GM19452 (cell line): ENCODE results near the gene CSH2.
A peak's percentile ranks its signal among the peaks of the same experiment; 100 is the strongest.
"Not testable (repeated sequence)": the region's sequence is repeated elsewhere in the genome, so short reads cannot be mapped to it uniquely, and the experiment has no call there.

Experiments
- ATAC-seq: cut with Tn5 transposase; IDR thresholded peaks from one replicate; pipeline ENCODE4 v1.9.1; 2021; ENCODE audit not compliant: unreplicated experiment

Gene CSH2

GRCh38 chr17:63856425-63856824 lies 17.1 kb downstream of the CSH2 start:
- ATAC-seq: not testable (repeated sequence)

- ATAC-seq: no peak
Observed at GRCh38 chr17:63855185-63855584, 18.3 kb downstream of the CSH2 start.

GRCh38 chr17:63854709-63855108 lies 18.8 kb downstream of the CSH2 start:
- ATAC-seq: no peak

- ATAC-seq: no peak
Observed at GRCh38 chr17:63853260-63853659, 20.2 kb downstream of the CSH2 start.

GRCh38 chr17:63850401-63850800 lies 23.1 kb downstream of the CSH2 start:
- ATAC-seq: no peak

GRCh38 chr17:63848834-63849689 lies 24.4 kb downstream of the CSH2 start:
- peak; percentile 87 for ATAC-seq

GRCh38 chr17:63847525-63848249 lies 25.8 kb downstream of the CSH2 start:
- ATAC-seq: no peak

GRCh38 chr17:63845509-63845908 lies 28.0 kb downstream of the CSH2 start:
- no peak for ATAC-seq

- ATAC-seq: no peak
Observed at GRCh38 chr17:63843910-63844677, 29.4 kb downstream of the CSH2 start.

- ATAC-seq: not testable (repeated sequence)
Observed at GRCh38 chr17:63843387-63843888, 30.0 kb downstream of the CSH2 start.

- peak; percentile 73 for ATAC-seq
Observed at GRCh38 chr17:63842540-63843386, 30.7 kb downstream of the CSH2 start, which contains the start of gene SMARCD2. Gene SMARCD2, minus strand, starts transcription at chr17:63842685. Its CDS starts 11 bp downstream, at chr17:63842674.

GRCh38 chr17:63842173-63842539 lies 31.3 kb downstream of the CSH2 start:
- ATAC-seq: peak; percentile 37

GRCh38 chr17:63841350-63842172 lies 31.9 kb downstream of the CSH2 start:
- ATAC-seq: no peak

- no peak for ATAC-seq
Observed at GRCh38 chr17:63840591-63841349, 32.7 kb downstream of the CSH2 start.

GRCh38 chr17:63838631-63839171 lies 34.8 kb downstream of the CSH2 start:
- no peak for ATAC-seq

GRCh38 chr17:63837962-63838600 lies 35.4 kb downstream of the CSH2 start:
- ATAC-seq: no peak

- no peak for ATAC-seq
Observed at GRCh38 chr17:63837480-63837879, 36.0 kb downstream of the CSH2 start.

GRCh38 chr17:63836811-63837210 lies 36.7 kb downstream of the CSH2 start:
- ATAC-seq: no peak
